Small intestine (tissue), 7 donors: ENCODE data around the gene ZBTB45. TPM values are rescaled to one million over a fixed set of nuclear protein-coding genes. Genes with fewer than 3 reads are reported as not detected.

Experiments
- DNase-seq, 2 donors: peaks; one replicate each; pipeline versions ENCODE4 v3.0.0 to v3.0.0-alpha.2; 2013
- FAIRE-seq: peaks from 2 replicates; lab custom pipeline; 2012; peaks lifted over from hg19 to GRCh38; lab: Jason Lieb, UNC
- H3K27ac ChIP-seq, 3 donors: one replicate each; pipeline ENCODE4 v1.5.1; 2013; ENCODE audit warnings: low read length in 2 of 3, mild to moderate bottlenecking in 2 of 3, control low read depth in 1 of 3, inconsistent platforms in 1 of 3, low read depth in 1 of 3, moderate library complexity in 1 of 3
- H3K27me3 ChIP-seq, 3 donors: one replicate each; pipeline ENCODE4 v1.6.1; 2013; ENCODE audit warnings: low read length in 3 of 3, inconsistent platforms in 1 of 3; ENCODE audit not compliant: control insufficient read depth in 3 of 3, insufficient read depth in 3 of 3
- H3K36me3 ChIP-seq, 3 donors: one replicate each; pipeline ENCODE4 v1.6.1; 2013; ENCODE audit warnings: low read length in 3 of 3, inconsistent platforms in 1 of 3, low read depth in 1 of 3, mild to moderate bottlenecking in 1 of 3, moderate library complexity in 1 of 3; ENCODE audit not compliant: control insufficient read depth in 3 of 3, insufficient read depth in 2 of 3
- H3K4me1 ChIP-seq, 3 donors: one replicate each; pipeline ENCODE4 v1.6.1; 2013; ENCODE audit warnings: low read length in 2 of 3, inconsistent platforms in 1 of 3, low read depth in 1 of 3, mild to moderate bottlenecking in 1 of 3, moderate library complexity in 1 of 3; ENCODE audit not compliant: control insufficient read depth in 3 of 3, insufficient read depth in 2 of 3
- H3K4me3 ChIP-seq, 3 donors: one replicate each; pipeline ENCODE4 v1.5.1; 2013; ENCODE audit warnings: low read length in 3 of 3, control low read depth in 1 of 3, inconsistent platforms in 1 of 3, low read depth in 1 of 3, mild to moderate bottlenecking in 1 of 3, moderate library complexity in 1 of 3
- H3K9me3 ChIP-seq, 2 donors: one replicate each; pipeline ENCODE4 v1.6.1; 2013; ENCODE audit warnings: low read depth in 1 of 2, low read length in 1 of 2; ENCODE audit not compliant: control insufficient read depth in 2 of 2, insufficient read depth in 1 of 2
- WGBS, 3 donors: extraction: QIAGEN DNeasy Blood & Tissue Kit; methylation state at CpG; one replicate each; pipeline ENCODE4 v1.1.7; 2013; 5-methylcytosine and 5-hydroxymethylcytosine counted together
- polyA plus RNA-seq, 4 donors: library from polyadenylated mRNA; stranded (reverse) in 3 of 4; unstranded in 1 of 4; fragments of 200-250 nt in 3 of 4; fragments of 120-200 nt in 1 of 4; gene quantifications; one replicate each; pipeline versions ENCODE4 v1.2.1 to v1.2.3, GENCODE V29; 2013
- donor health status: healthy with polysubstance abuse.
- donor health status: control.
- donor health status: control.
- donor health status: Bipolar disorder and iron deficiency.
- donor health status: healthy.

ZBTB45 gene
- polyA plus RNA-seq, 4 donors: 4.7 to 11.4 (median 6.9) TPM

GRCh38 chr19:58557221-58558065, 37.8 kb upstream of the ZBTB45 start:
- Histone ChIP-seq H3K4me3 (peak overlapping the region; percentile 65 to 95 (median 86)), H3K27me3 (peaks cover 0 to 8% (median 0%) of the 10 kb centered on the region in 3 donors), H3K36me3 (peaks cover 3 to 38% (median 14%) of the 10 kb centered on the region in 3 donors), H3K4me1 (peaks cover 4 to 46% (median 5%) of the 10 kb centered on the region in 3 donors), H3K27ac (peak overlapping the region; percentile 86 to 99 (median 92)), H3K9me3 (no peaks in the 10 kb centered on the region)
- DNase-seq (no peak), FAIRE-seq (no peak)
- WGBS, 3 donors: 19 to 29% (median 26%) methylated on average over 11 to 12 of the region's 12 CpGs

- DNase-seq (no peak), FAIRE-seq (no peak)
- H3K36me3 ChIP-seq: peaks cover 9 to 45% (median 17%) of the 10 kb centered on the region in 3 donors
- H3K27me3 ChIP-seq: peaks cover 0 to 7% (median 0%) of the 10 kb centered on the region in 3 donors
- WGBS, 3 donors: 37 to 54% (median 48%) methylated on average over 10 of the region's 10 CpGs
- H3K27ac ChIP-seq: peak overlapping the region in 1 of 3 donors; percentile 92
- no peaks in the 10 kb centered on the region for H3K9me3 ChIP-seq
- H3K4me3 ChIP-seq: peak overlapping the region in 2 of 3 donors; percentile 65 to 95
- peaks cover 0 to 39% (median 4%) of the 10 kb centered on the region in 3 donors for H3K4me1 ChIP-seq
Measured at GRCh38 chr19:58556622-58557220, 37.1 kb upstream of the ZBTB45 start.

GRCh38 chr19:58555920-58556621, 36.5 kb upstream of the ZBTB45 start:
- no peak for DNase-seq
- H3K36me3 ChIP-seq: peaks cover 12 to 52% (median 17%) of the 10 kb centered on the region in 3 donors
- peaks cover 0 to 2% (median 0%) of the 10 kb centered on the region in 3 donors for H3K27me3 ChIP-seq
- H3K4me3 ChIP-seq: no peak overlapping the region
- H3K9me3 ChIP-seq: no peaks in the 10 kb centered on the region
- peaks cover 0 to 33% (median 4%) of the 10 kb centered on the region in 3 donors for H3K4me1 ChIP-seq
- WGBS, 3 donors: 76 to 85% (median 84%) methylated on average over 15 to 16 of the region's 16 CpGs
- H3K27ac ChIP-seq: no peak overlapping the region
- no peak for FAIRE-seq

GRCh38 chr19:58555369-58555885, 35.8 kb upstream of the ZBTB45 start:
- Histone ChIP-seq H3K36me3 (peaks cover 14 to 58% (median 20%) of the 10 kb centered on the region in 3 donors), H3K4me3 (peak overlapping the region; percentile 17 to 80 (median 67)), H3K4me1 (peaks cover 0 to 32% (median 4%) of the 10 kb centered on the region in 3 donors), H3K9me3 (no peaks in the 10 kb centered on the region), H3K27me3 (no peaks in the 10 kb centered on the region), H3K27ac (peak overlapping the region; percentile 64 to 97 (median 94))
- DNase-seq (no peak), FAIRE-seq (no peak)
- 39 to 42% (median 40%) methylated on average over 4 of the region's 4 CpGs for WGBS, 3 donors

- DNase-seq: peak; percentile 95 to 99
- FAIRE-seq: no peak
- Histone ChIP-seq H3K27ac (peak within 1 kb of the TSS; percentile 86 to 97 (median 94)), H3K4me3 (peak within 1 kb of the TSS; percentile 60 to 80 (median 67)), H3K27me3 (no peaks in the 10 kb centered on the region), H3K4me1 (peaks cover 0 to 25% (median 4%) of the 10 kb centered on the region in 3 donors), H3K9me3 (no peaks in the 10 kb centered on the region), H3K36me3 (peaks cover 14 to 65% (median 20%) of the 10 kb centered on the region in 3 donors)
- WGBS, 3 donors: 0 to 1% (median 0%) methylated on average over 49 to 69 of the region's 69 CpGs
Measured at GRCh38 chr19:58554494-58555368, 35.1 kb upstream of the ZBTB45 start, which contains the start of gene CHMP2A. CHMP2A (minus strand) TSS chr19:58555105; CDS start chr19:58554212, 893 bp downstream.

- H3K4me1 ChIP-seq: peaks cover 0 to 22% (median 4%) of the 10 kb centered on the region in 3 donors
- peak overlapping the region; percentile 60 to 80 (median 67) for H3K4me3 ChIP-seq
- H3K27me3 ChIP-seq: no peaks in the 10 kb centered on the region
- no peaks in the 10 kb centered on the region for H3K9me3 ChIP-seq
- DNase-seq (peak in 1 of 2 donors; percentile 41), FAIRE-seq (no peak)
- H3K36me3 ChIP-seq: peaks cover 17 to 73% (median 24%) of the 10 kb centered on the region in 3 donors
- 21 to 33% (median 26%) methylated on average over 18 of the region's 18 CpGs for WGBS, 3 donors
- peak overlapping the region; percentile 86 to 97 (median 94) for H3K27ac ChIP-seq
Measured at GRCh38 chr19:58553799-58554493, 34.3 kb upstream of the ZBTB45 start.

- DNase-seq (no peak), FAIRE-seq (no peak)
- H3K27me3 ChIP-seq: no peaks in the 10 kb centered on the region
- no peaks in the 10 kb centered on the region for H3K9me3 ChIP-seq
- peaks cover 0 to 22% (median 4%) of the 10 kb centered on the region in 3 donors for H3K4me1 ChIP-seq
- H3K4me3 ChIP-seq: no peak overlapping the region
- H3K27ac ChIP-seq: no peak overlapping the region
- peaks cover 24 to 86% (median 31%) of the 10 kb centered on the region in 3 donors for H3K36me3 ChIP-seq
- WGBS, 3 donors: 85 to 91% (median 88%) methylated on average over 2 of the region's 2 CpGs
Measured at GRCh38 chr19:58552655-58553054, 33.0 kb upstream of the ZBTB45 start.
